ENCODE data around the gene FABP1.

GRCh38 chr2:88144271-88144670 is 16.4 kb upstream of the FABP1 start:
- no peak for TF ChIP-seq EZH2phosphoT487 (IDR thresholded peaks at IDR 0.05; ENCODE audit: borderline replicate concordance, low read length)
- TF ChIP-seq, protein P1, sequence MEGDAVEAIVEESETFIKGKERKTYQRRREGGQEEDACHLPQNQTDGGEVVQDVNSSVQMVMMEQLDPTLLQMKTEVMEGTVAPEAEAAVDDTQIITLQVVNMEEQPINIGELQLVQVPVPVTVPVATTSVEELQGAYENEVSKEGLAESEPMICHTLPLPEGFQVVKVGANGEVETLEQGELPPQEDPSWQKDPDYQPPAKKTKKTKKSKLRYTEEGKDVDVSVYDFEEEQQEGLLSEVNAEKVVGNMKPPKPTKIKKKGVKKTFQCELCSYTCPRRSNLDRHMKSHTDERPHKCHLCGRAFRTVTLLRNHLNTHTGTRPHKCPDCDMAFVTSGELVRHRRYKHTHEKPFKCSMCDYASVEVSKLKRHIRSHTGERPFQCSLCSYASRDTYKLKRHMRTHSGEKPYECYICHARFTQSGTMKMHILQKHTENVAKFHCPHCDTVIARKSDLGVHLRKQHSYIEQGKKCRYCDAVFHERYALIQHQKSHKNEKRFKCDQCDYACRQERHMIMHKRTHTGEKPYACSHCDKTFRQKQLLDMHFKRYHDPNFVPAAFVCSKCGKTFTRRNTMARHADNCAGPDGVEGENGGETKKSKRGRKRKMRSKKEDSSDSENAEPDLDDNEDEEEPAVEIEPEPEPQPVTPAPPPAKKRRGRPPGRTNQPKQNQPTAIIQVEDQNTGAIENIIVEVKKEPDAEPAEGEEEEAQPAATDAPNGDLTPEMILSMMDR (conservative IDR thresholded peaks at IDR 0.05; ENCODE audit: low read depth, low read length), result no peak
